H1 (cell line): ENCODE results near the gene MEIS2. TPM values are rescaled to one million over a fixed set of nuclear protein-coding genes. Genes with fewer than 3 reads are reported as not detected.

ENCODE experiments used
- CTCF ChIA-PET: fragments of 300-600 bp; sonication (Branson Sonifier 250); formaldehyde crosslinking; loops from one replicate; lab custom pipeline; 2021; ENCODE audit not compliant: partially characterized antibody; lab: Charles Lee
- POLR2A ChIA-PET: fragments of 300-600 bp; sonication (Branson Sonifier 250); formaldehyde crosslinking; loops from one replicate; lab custom pipeline; 2021; ENCODE audit warnings: inconsistent platforms; ENCODE audit not compliant: partially characterized antibody; lab: Charles Lee
- DNase-seq, 2 experiments: peaks; one replicate each; pipeline versions ENCODE4 v3.0.0 to v3.0.0-alpha.2; 2010 to 2022; ENCODE audit warnings: low spot score in 2 of 2, low read depth in 1 of 2, mixed read lengths in 1 of 2
- FAIRE-seq: peaks from 2 replicates; lab custom pipeline; 2011; peaks lifted over from hg19 to GRCh38; lab: Jason Lieb, UNC
- H2AFZ ChIP-seq: 2 replicates; pipeline ENCODE4 v1.8.1; 2012; ENCODE audit warnings: low read length, inconsistent platforms
- H2AK5ac ChIP-seq: 2 replicates; pipeline ENCODE4 v1.6.1; 2013; ENCODE audit warnings: low read depth, low read length
- H2BK120ac ChIP-seq: replicated peaks from 2 replicates; pipeline ENCODE3; 2013; ENCODE audit warnings: low read depth, low read length, inconsistent platforms
- H2BK12ac ChIP-seq: 2 replicates; pipeline ENCODE4 v1.6.1; 2013; ENCODE audit warnings: low read depth, low read length
- H2BK15ac ChIP-seq: 2 replicates; pipeline ENCODE4 v1.6.1; 2013; ENCODE audit warnings: low read length
- H2BK20ac ChIP-seq: 2 replicates; pipeline ENCODE4 v1.6.1; 2013; ENCODE audit warnings: low read length
- H2BK5ac ChIP-seq: 2 replicates; pipeline ENCODE4 v1.6.1; 2013; ENCODE audit warnings: low read depth, low read length
- H3K14ac ChIP-seq: 2 replicates; pipeline ENCODE4 v1.6.1; 2013; ENCODE audit warnings: inconsistent platforms; ENCODE audit not compliant: insufficient read length
- H3K18ac ChIP-seq: 2 replicates; pipeline ENCODE4 v1.6.1; 2013; ENCODE audit warnings: low read length; ENCODE audit errors: extremely low read depth
- H3K23ac ChIP-seq: 2 replicates; pipeline ENCODE4 v1.6.1; 2013; ENCODE audit warnings: inconsistent platforms; ENCODE audit not compliant: insufficient read length
- H3K23me2 ChIP-seq: 2 replicates; pipeline ENCODE4 v1.6.1; 2013; ENCODE audit warnings: low read depth, low read length
- H3K27ac ChIP-seq: 2 replicates; pipeline ENCODE4 v1.6.1; 2011; ENCODE audit warnings: low read depth, low read length, inconsistent platforms
- H3K27me3 ChIP-seq, 4 experiments: replicated peaks in 1 of 4; 1 replicate in 1 of 4; 2 replicates in 3 of 4; pipeline versions ENCODE4 v1.6.1 to v1.8.1; 2011 to 2013; ENCODE audit warnings: low read length in 3 of 4, mild to moderate bottlenecking in 3 of 4, inconsistent platforms in 2 of 4, mixed read lengths in 2 of 4, moderate library complexity in 1 of 4; ENCODE audit not compliant: control insufficient read depth in 3 of 4, insufficient read depth in 3 of 4; ENCODE audit errors: extremely low read depth in 1 of 4
- H3K36me3 ChIP-seq, 4 experiments: 2 replicates each; pipeline versions ENCODE4 v1.6.1 to v1.8.1; 2011 to 2013; ENCODE audit warnings: mild to moderate bottlenecking in 4 of 4, low read length in 3 of 4, moderate library complexity in 2 of 4, control low read depth in 1 of 4, inconsistent platforms in 1 of 4; ENCODE audit not compliant: insufficient read depth in 4 of 4, control insufficient read depth in 2 of 4
- H3K4ac ChIP-seq: replicated peaks from 2 replicates; pipeline ENCODE3; 2013; ENCODE audit warnings: low read length, low read depth, mixed read lengths, inconsistent platforms; ENCODE audit not compliant: insufficient read length
- H3K4me1 ChIP-seq, 4 experiments: replicated peaks in 1 of 4; 1 replicate in 1 of 4; 2 replicates in 3 of 4; pipeline versions ENCODE4 v1.6.1 to v1.8.1; 2011 to 2013; ENCODE audit warnings: low read length in 3 of 4, inconsistent platforms in 2 of 4, mixed read lengths in 1 of 4; ENCODE audit not compliant: insufficient read depth in 4 of 4, control insufficient read depth in 3 of 4
- H3K4me2 ChIP-seq, 2 experiments: 2 replicates each; pipeline versions ENCODE4 v1.6.1 to v1.8.1; 2011 to 2013; ENCODE audit warnings: low read depth in 2 of 2, low read length in 2 of 2, control low read depth in 1 of 2, inconsistent platforms in 1 of 2, mild to moderate bottlenecking in 1 of 2; ENCODE audit not compliant: insufficient read depth in 1 of 2
- H3K4me3 ChIP-seq, 4 experiments: fragments of 200-600, 300-600 bp in 1 of 4; sonication (generic), shearing (Covaris generic), sonication (Bioruptor Twin) in 1 of 4; 2 replicates each; pipeline versions ENCODE4 v1.5.1 to v1.8.1; 2011 to 2016; ENCODE audit warnings: low read length in 4 of 4, low read depth in 3 of 4, control low read depth in 2 of 4, inconsistent platforms in 2 of 4, mild to moderate bottlenecking in 2 of 4, mixed read lengths in 1 of 4, moderate library complexity in 1 of 4; ENCODE audit not compliant: insufficient read depth in 2 of 4; ENCODE audit errors: extremely low read depth in 1 of 4
- H3K56ac ChIP-seq: replicated peaks from 2 replicates; pipeline ENCODE3; 2013; ENCODE audit warnings: low read depth, mild to moderate bottlenecking, mixed read lengths, low read length, inconsistent platforms; ENCODE audit not compliant: insufficient read length
- H3K79me1 ChIP-seq: 2 replicates; pipeline ENCODE4 v1.6.1; 2013; ENCODE audit warnings: low read depth, low read length, control low read depth
- H3K79me2 ChIP-seq, 2 experiments: 2 replicates each; pipeline versions ENCODE4 v1.6.1 to v1.8.1; 2012 to 2013; ENCODE audit warnings: low read length in 2 of 2, mild to moderate bottlenecking in 2 of 2, inconsistent platforms in 1 of 2; ENCODE audit not compliant: insufficient read depth in 2 of 2, control insufficient read depth in 1 of 2
- H3K9ac ChIP-seq, 4 experiments: replicated peaks in 1 of 4; 1 replicate in 1 of 4; 2 replicates in 3 of 4; pipeline versions ENCODE4 v1.6.1 to v1.8.1; 2011 to 2013; ENCODE audit warnings: low read depth in 3 of 4, low read length in 3 of 4, control low read depth in 2 of 4, mild to moderate bottlenecking in 2 of 4, moderate library complexity in 2 of 4, inconsistent platforms in 1 of 4; ENCODE audit errors: extremely low read depth in 1 of 4
- H3K9me3 ChIP-seq, 2 experiments: 2 replicates each; pipeline versions ENCODE4 v1.6.1 to v1.8.1; 2012 to 2013; ENCODE audit warnings: mild to moderate bottlenecking in 2 of 2, moderate library complexity in 2 of 2, control low read depth in 1 of 2, inconsistent platforms in 1 of 2, low read depth in 1 of 2, low read length in 1 of 2, mixed read lengths in 1 of 2; ENCODE audit not compliant: insufficient read depth in 2 of 2
- H4K20me1 ChIP-seq, 2 experiments: replicated peaks in 1 of 2; 2 replicates each; pipeline versions ENCODE3 to v1.8.1; 2011 to 2013; ENCODE audit warnings: inconsistent platforms in 2 of 2, low read length in 2 of 2, mild to moderate bottlenecking in 1 of 2; ENCODE audit not compliant: insufficient read depth in 2 of 2, control insufficient read depth in 1 of 2
- H4K5ac ChIP-seq: 2 replicates; pipeline ENCODE4 v1.6.1; 2013; ENCODE audit warnings: low read length, low read depth, mixed read lengths, inconsistent platforms; ENCODE audit not compliant: insufficient read length
- H4K8ac ChIP-seq: 2 replicates; pipeline ENCODE4 v1.8.0; 2013; ENCODE audit warnings: mild to moderate bottlenecking, moderate library complexity, low read length, inconsistent platforms; ENCODE audit not compliant: insufficient read depth; ENCODE audit errors: extremely low read depth
- H4K91ac ChIP-seq: replicated peaks from 2 replicates; pipeline ENCODE3; 2013; ENCODE audit warnings: low read length, mixed read lengths, inconsistent platforms; ENCODE audit not compliant: insufficient read length
- ASH2L ChIP-seq: fragments of 200-600, 300-600 bp; sonication (generic); IDR thresholded peaks from one replicate; pipeline ENCODE4 v1.7.1; 2017; ENCODE audit warnings: low read length
- ATF3 ChIP-seq: IDR thresholded peaks from 2 replicates; pipeline ENCODE4 v1.6.1; 2011; ENCODE audit warnings: low read depth, mild to moderate bottlenecking, low read length; ENCODE audit not compliant: insufficient read depth
- CTCF ChIP-seq, 3 experiments: IDR thresholded peaks; 1 replicate in 2 of 3; 2 replicates in 1 of 3; pipeline versions ENCODE4 v1.5.1 to v1.6.1; 2011; ENCODE audit warnings: low read length in 3 of 3, mild to moderate bottlenecking in 3 of 3, inconsistent platforms in 2 of 3, low read depth in 1 of 3, moderate library complexity in 1 of 3; ENCODE audit not compliant: insufficient read depth in 1 of 3; ENCODE audit errors: control extremely low read depth in 1 of 3
- E2F6 ChIP-seq: IDR thresholded peaks from 2 replicates; pipeline ENCODE4 v1.6.1; 2012; ENCODE audit warnings: inconsistent platforms
- FOSL1 ChIP-seq: IDR thresholded peaks from 2 replicates; pipeline ENCODE4 v1.6.1; 2011; ENCODE audit warnings: mild to moderate bottlenecking, low read depth, low read length, moderate library complexity; ENCODE audit not compliant: insufficient read depth
- NANOG ChIP-seq: IDR thresholded peaks from 2 replicates; pipeline ENCODE4 v1.6.1; 2011; ENCODE audit warnings: low read length, low read depth, mild to moderate bottlenecking, inconsistent platforms; ENCODE audit not compliant: insufficient read depth, poor library complexity, severe bottlenecking
- NRF1 ChIP-seq: IDR thresholded peaks from 2 replicates; pipeline ENCODE4 v1.6.1; 2011; ENCODE audit warnings: mild to moderate bottlenecking, low read depth, low read length, improper control_type of control experiment
- TCF12 ChIP-seq: IDR thresholded peaks from 2 replicates; pipeline ENCODE4 v1.6.1; 2011; ENCODE audit warnings: low read depth, mild to moderate bottlenecking, low read length
- WGBS, 2 experiments: shearing (Covaris generic) in 1 of 2; methylation state at CpG; one replicate each; pipeline versions ENCODE4 v1.1.6 to v1.1.7; 2013 to 2015; ENCODE audit warnings: low lambda C conversion rate in 2 of 2, mixed read lengths in 2 of 2, inconsistent platforms in 1 of 2, low coverage in 1 of 2, missing lambda C conversion rate in 1 of 2; ENCODE audit not compliant: insufficient replicate concordance in 2 of 2, insufficient coverage in 1 of 2, insufficient read length in 1 of 2; ENCODE audit errors: extremely low coverage in 1 of 2, missing lambda C conversion rate in 1 of 2; 5-methylcytosine and 5-hydroxymethylcytosine counted together
- polyA plus RNA-seq, 7 experiments: library from polyadenylated mRNA; depleted of rRNA in 3 of 7; stranded (reverse) in 5 of 7; unstranded in 2 of 7; fragments of >200 nt in 5 of 7; fragments of 200-250 nt in 2 of 7; gene quantifications; 1 replicate in 5 of 7; 2 replicates in 1 of 7; 4 replicates in 1 of 7; pipeline versions ENCODE4 v1.2.1 to v1.2.3, GENCODE V29; 2011 to 2013; ENCODE audit warnings: missing spikeins in 2 of 7, mixed read lengths in 2 of 7
- total RNA-seq: library from RNA; stranded (reverse); fragmentation: NEBNext Ultra II Directional; extraction: Animal tissue kit (Norgen Biotek cat#: 25700); gene quantifications from 2 replicates; pipeline ENCODE4 v1.2.1, GENCODE V29; 2021

The MEIS2 gene
- total and polyA plus RNA-seq, 2 of the 8 experiments (the other 6 are each of a cell fraction or from before 2014, with no cell fraction given), result 0.22 to 1.2 TPM

GRCh38 chr15:37106490-37107001 is 6.2 kb upstream of the MEIS2 start:
- Histone ChIP-seq H2AK5ac (no peak overlapping the region), H3K56ac (no peak overlapping the region), H2BK20ac (no peak overlapping the region), H3K23ac (no peak overlapping the region), H3K4me2 (peak overlapping the region; percentile 66 to 92), H3K14ac (no peak overlapping the region), H3K9ac (no peak overlapping the region), H3K4me3 (peak overlapping the region; percentile 22 to 64 (median 50); a peak in 7 of 8 replicates), H3K4ac (no peak overlapping the region), H2BK120ac (no peak overlapping the region), H2BK15ac (no peak overlapping the region), H3K9me3 (no peaks in the 10 kb centered on the region), H4K91ac (no peak overlapping the region), H3K27ac (no peak overlapping the region), H3K79me1 (no peaks in the 10 kb centered on the region), H4K5ac (no peak overlapping the region), H2BK5ac (no peak overlapping the region; the same call in 1 of the 2 replicates), H2BK12ac (peak overlapping the region; percentile 60; the same call in 1 of the 2 replicates), H2AFZ (0 out of 2 replicates have a peak overlapping the region, but pooled peaks have one; percentile 48), H4K8ac (no peak overlapping the region), H3K27me3 (peaks cover 45 to 85% (median 68%) of the 10 kb centered on the region in 4 experiments), H3K79me2 (no peaks in the 10 kb centered on the region), H3K23me2 (peaks cover 20% of the 10 kb centered on the region; the same call in 1 of the 2 replicates), H3K4me1 (peaks cover 5 to 16% (median 9%) of the 10 kb centered on the region in 4 experiments), H3K18ac (no peak overlapping the region), H4K20me1 (peaks cover 3% of the 10 kb centered on the region in 2 experiments), H3K36me3 (no peaks in the 10 kb centered on the region)
- 1% methylated on average over 23 of the region's 23 CpGs; no CpG with 5 or more reads in 1 of the 2 experiments for WGBS, 2 experiments
- FAIRE-seq (peak; percentile 88), DNase-seq (peak in 1 of 2 experiments; percentile 72)
- ChIA-PET POLR2A (interaction anchor here (1.2 kb wide), 1 partner anchor 11 kb away, joined by 3 read pairs; no protein-coding TSS in a partner anchor), CTCF (interaction anchor here (1.0 to 9.9 kb wide), 5 partner anchors 10 to 315 kb away, joined by 3 to 130 read pairs (median 5); no protein-coding TSS in a partner anchor)
- TF ChIP-seq ASH2L (peak; percentile 87), TCF12 (0 out of 2 replicates have a peak, but pooled peaks have one; percentile 8), NRF1 (no peak), NANOG (peak; percentile 13), E2F6 (0 out of 2 replicates have a peak, but pooled peaks have one; percentile 30), ATF3 (no peak), FOSL1 (no peak), CTCF (IDR thresholded peaks at IDR 0.05; ENCODE audit: control extremely low read depth in 1 of 3, insufficient read depth in 1 of 3, low read depth in 1 of 3, low read length in 3 of 3) (peak; percentile 60 to 70 (median 64))
